Inflammatory macrophage treated with lipopolysaccharide for 1 hour (primary cell): Measurements from ENCODE around the gene ALAS1.

Experiments used
- DNase-seq, 2 donors: peaks; one replicate each; pipeline ENCODE4 v3.0.0-alpha.2; 2020 to 2022

Gene ALAS1

GRCh38 chr3:52222319-52223221 lies 24.6 kb downstream of the ALAS1 start:
- no peak for DNase-seq

- no peak for DNase-seq
Observed at GRCh38 chr3:52223449-52224408, 25.8 kb downstream of the ALAS1 start.

- peak; percentile 39 to 51 for DNase-seq
Observed at GRCh38 chr3:52225452-52226228, 27.7 kb downstream of the ALAS1 start, which contains the start of gene TLR9. TLR9 (minus strand) TSS chr3:52225645; CDS start chr3:52225529, 116 bp downstream.

GRCh38 chr3:52226229-52226817 lies 28.4 kb downstream of the ALAS1 start:
- no peak for DNase-seq

- DNase-seq, result no peak
Observed at GRCh38 chr3:52227117-52227516, 29.2 kb downstream of the ALAS1 start.

GRCh38 chr3:52227766-52228165 lies 29.8 kb downstream of the ALAS1 start:
- DNase-seq, result no peak

GRCh38 chr3:52228266-52228665 lies 30.3 kb downstream of the ALAS1 start:
- no peak for DNase-seq

GRCh38 chr3:52228751-52229291 lies 30.9 kb downstream of the ALAS1 start:
- no peak for DNase-seq

GRCh38 chr3:52229656-52230055 lies 31.7 kb downstream of the ALAS1 start:
- no peak for DNase-seq

GRCh38 chr3:52230461-52230860 lies 32.5 kb downstream of the ALAS1 start:
- DNase-seq, result no peak

GRCh38 chr3:52230889-52231499 lies 33.0 kb downstream of the ALAS1 start:
- no peak for DNase-seq

- peak; percentile 49 to 88 for DNase-seq
Observed at GRCh38 chr3:52231502-52232278, 33.7 kb downstream of the ALAS1 start.

- no peak for DNase-seq
Observed at GRCh38 chr3:52232279-52233107, 34.5 kb downstream of the ALAS1 start.

- DNase-seq, result no peak
Observed at GRCh38 chr3:52233108-52233591, 35.2 kb downstream of the ALAS1 start.

- DNase-seq, result no peak
Observed at GRCh38 chr3:52233968-52234367, 36.0 kb downstream of the ALAS1 start.

- no peak for DNase-seq
Observed at GRCh38 chr3:52234516-52235447, 36.8 kb downstream of the ALAS1 start.

- peak in 1 of 2 donors; percentile 43 for DNase-seq
Observed at GRCh38 chr3:52236424-52236886, 38.5 kb downstream of the ALAS1 start.

- DNase-seq, result no peak
Observed at GRCh38 chr3:52237006-52237656, 39.2 kb downstream of the ALAS1 start.
